Mesendoderm (in vitro differentiated cells): ENCODE results near the gene TM4SF20.
"Not testable (repeated sequence)": the region's sequence is repeated elsewhere in the genome, so short reads cannot be mapped to it uniquely, and the experiment has no call there.

Experiments
- DNase-seq: peaks from one replicate; pipeline ENCODE4 v3.0.0; 2013
- H2AK5ac ChIP-seq: 2 replicates; pipeline ENCODE4 v1.6.1; 2013; ENCODE audit warnings: low read length, inconsistent platforms
- H2BK120ac ChIP-seq: 2 replicates; pipeline ENCODE4 v1.6.1; 2013; ENCODE audit warnings: low read depth, mild to moderate bottlenecking, low read length, moderate library complexity, mixed read lengths
- H2BK15ac ChIP-seq: replicated peaks from 2 replicates; pipeline ENCODE4 v1.6.1; 2013; ENCODE audit warnings: low read depth, mild to moderate bottlenecking, moderate library complexity
- H2BK5ac ChIP-seq: 2 replicates; pipeline ENCODE4 v1.6.1; 2013; ENCODE audit warnings: low read length, inconsistent platforms
- H3K18ac ChIP-seq: 2 replicates; pipeline ENCODE4 v1.6.1; 2013; ENCODE audit warnings: mild to moderate bottlenecking, low read length, mixed read lengths
- H3K23ac ChIP-seq: one replicate; pipeline ENCODE4 v1.6.1; 2013; ENCODE audit warnings: low read length
- H3K27ac ChIP-seq: 2 replicates; pipeline ENCODE4 v1.5.1; 2013; ENCODE audit warnings: low read depth, mild to moderate bottlenecking, inconsistent platforms, low read length, moderate library complexity
- H3K27me3 ChIP-seq: 2 replicates; pipeline ENCODE4 v1.6.1; 2013; ENCODE audit warnings: low read length, control low read depth, mild to moderate bottlenecking, inconsistent platforms; ENCODE audit not compliant: insufficient read depth, poor library complexity
- H3K36me3 ChIP-seq: 2 replicates; pipeline ENCODE4 v1.6.1; 2013; ENCODE audit warnings: low read length, inconsistent platforms; ENCODE audit not compliant: control insufficient read depth, insufficient read depth
- H3K4ac ChIP-seq: one replicate; pipeline ENCODE4 v1.6.1; 2013; ENCODE audit warnings: low read depth, mild to moderate bottlenecking, low read length, moderate library complexity
- H3K4me1 ChIP-seq: 2 replicates; pipeline ENCODE4 v1.6.1; 2013; ENCODE audit warnings: low read depth, low read length, inconsistent platforms; ENCODE audit not compliant: control insufficient read depth
- H3K4me2 ChIP-seq: 2 replicates; pipeline ENCODE4 v1.6.1; 2013; ENCODE audit warnings: low read length
- H3K4me3 ChIP-seq: 2 replicates; pipeline ENCODE4 v1.5.1; 2013; ENCODE audit warnings: mild to moderate bottlenecking, low read length
- H3K56ac ChIP-seq: one replicate; pipeline ENCODE4 v1.6.1; 2013; ENCODE audit warnings: low read length
- H3K79me1 ChIP-seq: 2 replicates; pipeline ENCODE4 v1.6.1; 2013; ENCODE audit warnings: low read length, inconsistent platforms
- H3K79me2 ChIP-seq: 2 replicates; pipeline ENCODE4 v1.6.1; 2013; ENCODE audit warnings: mild to moderate bottlenecking, low read length; ENCODE audit not compliant: control insufficient read depth, insufficient read depth
- H3K9ac ChIP-seq: 2 replicates; pipeline ENCODE4 v1.6.1; 2013; ENCODE audit warnings: low read length, inconsistent platforms
- H4K5ac ChIP-seq: one replicate; pipeline ENCODE4 v1.6.1; 2013; ENCODE audit warnings: low read length
- H4K8ac ChIP-seq: one replicate; pipeline ENCODE4 v1.6.1; 2013; ENCODE audit warnings: low read depth, mild to moderate bottlenecking, control low read depth, low read length, moderate library complexity
- WGBS: extraction: QIAGEN DNeasy Blood & Tissue Kit; methylation state at CpG from one replicate; pipeline ENCODE4 v1.1.7; 2013; ENCODE audit warnings: low lambda C conversion rate, missing lambda C conversion rate; ENCODE audit not compliant: insufficient coverage; ENCODE audit errors: extremely low coverage; 5-methylcytosine and 5-hydroxymethylcytosine counted together

Gene TM4SF20

GRCh38 chr2:227367427-227367795 lies 11.7 kb downstream of the TM4SF20 start:
- Histone ChIP-seq H4K8ac (no peak overlapping the region), H3K79me2 (no peaks in the 10 kb centered on the region), H3K23ac (no peak overlapping the region), H3K4me3 (no peak overlapping the region), H3K4me1 (no peaks in the 10 kb centered on the region), H2BK15ac (no peak overlapping the region), H3K9ac (no peak overlapping the region), H3K79me1 (no peaks in the 10 kb centered on the region), H3K56ac (no peak overlapping the region), H3K27ac (no peak overlapping the region), H3K18ac (no peak overlapping the region), H4K5ac (no peak overlapping the region), H2AK5ac (no peak overlapping the region), H3K27me3 (no peaks in the 10 kb centered on the region), H2BK5ac (no peak overlapping the region), H3K4me2 (no peak overlapping the region), H3K36me3 (no peaks in the 10 kb centered on the region), H2BK120ac (no peak overlapping the region), H3K4ac (no peak overlapping the region)
- no peak for DNase-seq
- no CpG with 5 or more reads among the region's 3 CpGs for WGBS

GRCh38 chr2:227366769-227367426 lies 12.2 kb downstream of the TM4SF20 start:
- no peak overlapping the region for H4K8ac ChIP-seq
- no peak overlapping the region for H3K4ac ChIP-seq
- WGBS = no CpG with 5 or more reads among the region's 11 CpGs
- no peak overlapping the region for H4K5ac ChIP-seq
- no peak overlapping the region for H3K18ac ChIP-seq
- H2BK15ac ChIP-seq = no peak overlapping the region
- no peak overlapping the region for H3K23ac ChIP-seq
- H2BK120ac ChIP-seq = no peak overlapping the region
- no peak overlapping the region for H2AK5ac ChIP-seq
- no peak overlapping the region for H3K4me3 ChIP-seq
- H3K27me3 ChIP-seq = no peaks in the 10 kb centered on the region
- H3K27ac ChIP-seq = no peak overlapping the region
- no peak overlapping the region for H2BK5ac ChIP-seq
- no peaks in the 10 kb centered on the region for H3K4me1 ChIP-seq
- H3K79me1 ChIP-seq = no peaks in the 10 kb centered on the region
- DNase-seq = no peak
- no peak overlapping the region for H3K56ac ChIP-seq
- H3K9ac ChIP-seq = no peak overlapping the region
- H3K79me2 ChIP-seq = no peaks in the 10 kb centered on the region
- H3K36me3 ChIP-seq = no peaks in the 10 kb centered on the region
- H3K4me2 ChIP-seq = no peak overlapping the region

- Histone ChIP-seq H3K79me1 (no peaks in the 10 kb centered on the region), H3K36me3 (peaks cover 2% of the 10 kb centered on the region), H3K18ac (no peak overlapping the region), H3K4me1 (no peaks in the 10 kb centered on the region), H3K4ac (no peak overlapping the region), H4K8ac (no peak overlapping the region), H3K4me2 (no peak overlapping the region), H3K23ac (no peak overlapping the region), H2BK15ac (no peak overlapping the region), H3K27me3 (no peaks in the 10 kb centered on the region), H3K27ac (no peak overlapping the region), H2BK5ac (no peak overlapping the region), H3K4me3 (no peak overlapping the region), H3K79me2 (no peaks in the 10 kb centered on the region), H3K9ac (no peak overlapping the region), H3K56ac (no peak overlapping the region), H4K5ac (no peak overlapping the region), H2AK5ac (no peak overlapping the region), H2BK120ac (no peak overlapping the region)
- no peak for DNase-seq
- WGBS = no CpG with 5 or more reads among the region's 3 CpGs
These were observed 13.3 kb downstream of the TM4SF20 start for GRCh38 chr2:227365833-227366232.

GRCh38 chr2:227364585-227365263 lies 14.4 kb downstream of the TM4SF20 start:
- not testable (repeated sequence) for H2BK5ac ChIP-seq, H3K18ac ChIP-seq, H3K79me2 ChIP-seq, H3K56ac ChIP-seq, H3K27me3 ChIP-seq, H3K9ac ChIP-seq, H3K23ac ChIP-seq, H2BK15ac ChIP-seq, H3K79me1 ChIP-seq, H3K36me3 ChIP-seq, H3K4me3 ChIP-seq, H2AK5ac ChIP-seq, H3K4me2 ChIP-seq, H2BK120ac ChIP-seq, H3K4me1 ChIP-seq, H4K8ac ChIP-seq, H4K5ac ChIP-seq, H3K4ac ChIP-seq, DNase-seq, H3K27ac ChIP-seq
- no CpG with 5 or more reads among the region's 11 CpGs for WGBS

- no peak overlapping the region for H4K8ac ChIP-seq
- no peak overlapping the region for H2AK5ac ChIP-seq
- no peak overlapping the region for H3K4me3 ChIP-seq
- no peak overlapping the region for H3K27ac ChIP-seq
- H2BK120ac ChIP-seq = no peak overlapping the region
- no peaks in the 10 kb centered on the region for H3K27me3 ChIP-seq
- H3K18ac ChIP-seq = no peak overlapping the region
- no peak overlapping the region for H2BK15ac ChIP-seq
- H3K4me2 ChIP-seq = no peak overlapping the region
- no peaks in the 10 kb centered on the region for H3K4me1 ChIP-seq
- no peak overlapping the region for H3K56ac ChIP-seq
- H3K79me2 ChIP-seq = no peaks in the 10 kb centered on the region
- no peak overlapping the region for H4K5ac ChIP-seq
- no peak overlapping the region for H3K4ac ChIP-seq
- H2BK5ac ChIP-seq = no peak overlapping the region
- no peak overlapping the region for H3K23ac ChIP-seq
- peak; percentile 33 for DNase-seq
- peaks cover 3% of the 10 kb centered on the region for H3K36me3 ChIP-seq
- no CpG with 5 or more reads among the region's 6 CpGs for WGBS
- no peaks in the 10 kb centered on the region for H3K79me1 ChIP-seq
- no peak overlapping the region for H3K9ac ChIP-seq
These were observed 15.3 kb downstream of the TM4SF20 start for GRCh38 chr2:227363756-227364155.

- Histone ChIP-seq H2AK5ac (no peak overlapping the region), H3K27me3 (no peaks in the 10 kb centered on the region), H3K79me1 (no peaks in the 10 kb centered on the region), H3K79me2 (no peaks in the 10 kb centered on the region), H3K27ac (no peak overlapping the region), H3K9ac (no peak overlapping the region), H2BK15ac (no peak overlapping the region), H3K18ac (no peak overlapping the region), H3K23ac (no peak overlapping the region), H3K36me3 (peaks cover 3% of the 10 kb centered on the region), H3K4me3 (no peak overlapping the region), H3K4me1 (no peaks in the 10 kb centered on the region), H3K4ac (no peak overlapping the region), H3K4me2 (no peak overlapping the region), H4K8ac (no peak overlapping the region), H2BK5ac (no peak overlapping the region), H4K5ac (no peak overlapping the region), H2BK120ac (no peak overlapping the region), H3K56ac (no peak overlapping the region)
- WGBS = no CpG with 5 or more reads among the region's 5 CpGs
- DNase-seq = no peak
These were observed 18.8 kb downstream of the TM4SF20 start for GRCh38 chr2:227360351-227360750.
